Endodermal cell (in vitro differentiated cells): ENCODE results near the gene HIF1A. TPM values are rescaled to one million over a fixed set of nuclear protein-coding genes. Genes with fewer than 3 reads are reported as not detected.

ENCODE experiments used
- DNase-seq: peaks from one replicate; pipeline ENCODE4 v3.0.0-alpha.2; 2017
- H3K27ac ChIP-seq: 2 replicates; pipeline ENCODE4 v1.5.1; 2013; ENCODE audit warnings: mild to moderate bottlenecking, low read depth, low read length, moderate library complexity
- H3K27me3 ChIP-seq: 2 replicates; pipeline ENCODE4 v1.6.1; 2013; ENCODE audit warnings: mild to moderate bottlenecking, low read length, moderate library complexity; ENCODE audit not compliant: insufficient read depth, control insufficient read depth, poor library complexity, severe bottlenecking
- H3K36me3 ChIP-seq: 2 replicates; pipeline ENCODE4 v1.7.0; 2013; ENCODE audit warnings: mild to moderate bottlenecking, low read length, moderate library complexity; ENCODE audit not compliant: control insufficient read depth, insufficient read depth
- H3K4me1 ChIP-seq: one replicate; pipeline ENCODE4 v1.7.0; 2013; ENCODE audit warnings: low read length; ENCODE audit not compliant: control insufficient read depth, insufficient read depth
- H3K4me3 ChIP-seq: 2 replicates; pipeline ENCODE4 v1.5.1; 2013; ENCODE audit warnings: mild to moderate bottlenecking, low read length, moderate library complexity
- H3K9ac ChIP-seq: 2 replicates; pipeline ENCODE4 v1.6.1; 2013; ENCODE audit warnings: mild to moderate bottlenecking, low read length, moderate library complexity; ENCODE audit not compliant: poor library complexity, severe bottlenecking; ENCODE audit errors: extremely low read depth
- H3K9me3 ChIP-seq: 2 replicates; pipeline ENCODE4 v1.6.1; 2013; ENCODE audit warnings: mild to moderate bottlenecking, low read length, moderate library complexity; ENCODE audit not compliant: control insufficient read depth
- H3K27ac Mint-ChIP-seq: 2 replicates; pipeline ENCODE4 v1.8.0; 2020; ENCODE audit warnings: mixed read lengths
- H3K27me3 Mint-ChIP-seq: 2 replicates; pipeline ENCODE4 v1.8.0; 2021; ENCODE audit warnings: mild to moderate bottlenecking, mixed read lengths; ENCODE audit not compliant: insufficient read depth
- H3K36me3 Mint-ChIP-seq: 2 replicates; pipeline ENCODE4 v1.8.0; 2020; ENCODE audit warnings: low read depth, mixed read lengths
- H3K4me1 Mint-ChIP-seq: 2 replicates; pipeline ENCODE4 v1.8.0; 2020; ENCODE audit warnings: mixed read lengths
- H3K4me3 Mint-ChIP-seq: 2 replicates; pipeline ENCODE4 v1.8.0; 2020; ENCODE audit warnings: mild to moderate bottlenecking, moderate library complexity, mixed read lengths
- H3K9me3 Mint-ChIP-seq: 2 replicates; pipeline ENCODE4 v1.8.0; 2020; ENCODE audit warnings: mild to moderate bottlenecking, mixed read lengths
- WGBS, 2 experiments: methylation state at CpG; one replicate each; pipeline versions ENCODE4 v1.1.5 to v1.1.7; 2013; ENCODE audit warnings: missing lambda C conversion rate in 2 of 2, mixed read lengths in 1 of 2; ENCODE audit not compliant: insufficient coverage in 1 of 2, insufficient read length in 1 of 2; 5-methylcytosine and 5-hydroxymethylcytosine counted together
- total RNA-seq, 2 donors: library from RNA; stranded (reverse); fragmentation: NEBNext Ultra II Directional in 1 of 2; extraction: Animal tissue kit (Norgen Biotek cat#: 25700) in 1 of 2; gene quantifications; 2 replicates in 1 of 2; 3 replicates in 1 of 2; pipeline ENCODE4 v1.2.1, GENCODE V29; 2021
- TF ChIP-seq, protein P1 (sequence below): fragments of 200-600 bp; sonication (generic); conservative IDR thresholded peaks from 2 replicates; pipeline ENCODE4 v1.5.0; 2021; ENCODE audit warnings: antibody characterized with exemption, mild to moderate bottlenecking

HIF1A gene
- total RNA-seq, 2 donors from 2014 or later: 201 to 227 TPM

DNA sequence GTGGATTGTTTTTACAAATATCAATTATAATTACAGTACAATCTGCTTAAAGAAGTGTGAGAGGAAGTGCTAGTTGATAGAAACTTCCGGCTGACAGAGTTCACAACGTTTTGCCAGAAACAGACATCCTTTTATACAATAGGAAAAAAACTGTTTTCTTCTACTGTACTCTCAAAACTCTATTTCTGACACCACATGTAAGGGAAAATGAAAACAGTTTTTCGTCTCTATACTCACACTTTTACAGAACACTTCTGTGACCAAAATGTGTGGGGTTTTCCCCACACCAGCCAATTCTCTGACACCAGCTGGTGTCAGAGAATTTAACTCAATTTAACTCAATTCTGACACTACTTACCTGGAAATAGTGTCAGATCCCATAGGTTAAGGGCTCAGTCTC lies 24.2 kb upstream of the HIF1A start:
- no peak for DNase-seq
- 89 to 100% methylated on average over 1 to 3 of the region's 3 CpGs for WGBS, 2 experiments
- Histone ChIP-seq H3K36me3 (no peaks in the 10 kb centered on the region), H3K9ac (no peak overlapping the region), H3K9me3 (no peaks in the 10 kb centered on the region), H3K4me1 (no peaks in the 10 kb centered on the region), H3K4me3 (no peak overlapping the region), H3K27ac (no peak overlapping the region), H3K27me3 (no peaks in the 10 kb centered on the region)
- Mint-ChIP-seq H3K4me1 (peaks cover 5% of the 10 kb centered on the region), H3K4me3 (no peak overlapping the region), H3K36me3 (no peaks in the 10 kb centered on the region), H3K9me3 (no peaks in the 10 kb centered on the region), H3K27ac (no peak overlapping the region), H3K27me3 (no peaks in the 10 kb centered on the region)
- TF ChIP-seq, protein P1, sequence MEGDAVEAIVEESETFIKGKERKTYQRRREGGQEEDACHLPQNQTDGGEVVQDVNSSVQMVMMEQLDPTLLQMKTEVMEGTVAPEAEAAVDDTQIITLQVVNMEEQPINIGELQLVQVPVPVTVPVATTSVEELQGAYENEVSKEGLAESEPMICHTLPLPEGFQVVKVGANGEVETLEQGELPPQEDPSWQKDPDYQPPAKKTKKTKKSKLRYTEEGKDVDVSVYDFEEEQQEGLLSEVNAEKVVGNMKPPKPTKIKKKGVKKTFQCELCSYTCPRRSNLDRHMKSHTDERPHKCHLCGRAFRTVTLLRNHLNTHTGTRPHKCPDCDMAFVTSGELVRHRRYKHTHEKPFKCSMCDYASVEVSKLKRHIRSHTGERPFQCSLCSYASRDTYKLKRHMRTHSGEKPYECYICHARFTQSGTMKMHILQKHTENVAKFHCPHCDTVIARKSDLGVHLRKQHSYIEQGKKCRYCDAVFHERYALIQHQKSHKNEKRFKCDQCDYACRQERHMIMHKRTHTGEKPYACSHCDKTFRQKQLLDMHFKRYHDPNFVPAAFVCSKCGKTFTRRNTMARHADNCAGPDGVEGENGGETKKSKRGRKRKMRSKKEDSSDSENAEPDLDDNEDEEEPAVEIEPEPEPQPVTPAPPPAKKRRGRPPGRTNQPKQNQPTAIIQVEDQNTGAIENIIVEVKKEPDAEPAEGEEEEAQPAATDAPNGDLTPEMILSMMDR: no peak

DNA sequence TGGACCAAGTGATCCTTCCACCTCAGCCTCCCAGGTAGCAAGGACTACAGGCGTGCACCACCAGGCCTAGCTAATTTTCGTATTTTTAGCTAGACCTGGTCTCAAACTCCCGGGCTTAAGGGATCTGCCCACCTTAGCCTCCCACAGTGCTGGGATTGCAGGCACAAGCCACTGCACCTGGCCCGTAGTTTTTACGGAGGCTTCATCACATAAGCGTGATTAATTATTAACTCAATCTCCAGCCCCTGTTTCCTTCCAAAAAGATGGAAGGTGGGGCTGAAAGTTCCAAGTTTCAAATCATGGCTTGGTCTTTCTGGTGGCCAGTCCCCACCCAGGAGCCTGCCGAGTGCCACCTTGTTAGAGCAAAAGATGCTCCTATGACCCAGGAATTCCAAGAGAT lies 22.5 kb upstream of the HIF1A start:
- no peak overlapping the region for H3K27ac ChIP-seq
- H3K27me3 ChIP-seq: no peaks in the 10 kb centered on the region
- no peaks in the 10 kb centered on the region for H3K9me3 Mint-ChIP-seq
- H3K36me3 Mint-ChIP-seq: no peaks in the 10 kb centered on the region
- DNase-seq: no peak
- no peaks in the 10 kb centered on the region for H3K36me3 ChIP-seq
- H3K9me3 ChIP-seq: no peaks in the 10 kb centered on the region
- H3K9ac ChIP-seq: no peak overlapping the region
- peaks cover 5% of the 10 kb centered on the region for H3K4me1 Mint-ChIP-seq
- H3K4me1 ChIP-seq: no peaks in the 10 kb centered on the region
- 88 to 94% methylated on average over 7 of the region's 7 CpGs for WGBS, 2 experiments
- H3K4me3 ChIP-seq: no peak overlapping the region
- no peak overlapping the region for H3K27ac Mint-ChIP-seq
- TF ChIP-seq, protein P1: no peak
- no peaks in the 10 kb centered on the region for H3K27me3 Mint-ChIP-seq
- no peak overlapping the region for H3K4me3 Mint-ChIP-seq

DNA sequence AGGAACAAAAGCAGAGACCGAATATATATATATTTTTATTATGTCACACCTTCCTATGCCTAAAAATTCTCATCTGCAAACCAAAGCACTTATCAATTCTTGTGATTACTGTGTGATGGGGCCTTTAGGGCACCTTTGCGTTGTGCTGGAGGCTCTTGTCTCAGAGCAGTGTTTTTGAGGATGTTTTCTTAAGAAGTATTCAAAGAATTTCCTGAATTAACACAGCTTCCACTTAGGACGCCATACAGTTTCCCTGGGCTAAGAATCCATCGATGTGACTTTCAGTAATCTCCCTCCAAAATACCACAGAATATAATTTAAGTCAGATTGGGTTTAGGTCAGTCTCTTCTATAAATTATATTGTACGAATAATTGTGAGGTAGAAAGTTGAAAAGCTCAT lies 22.0 kb upstream of the HIF1A start:
- Mint-ChIP-seq H3K36me3 (no peaks in the 10 kb centered on the region), H3K9me3 (no peaks in the 10 kb centered on the region), H3K4me1 (peaks cover 5% of the 10 kb centered on the region), H3K27ac (peak overlapping the region; percentile 78), H3K4me3 (no peak overlapping the region), H3K27me3 (no peaks in the 10 kb centered on the region)
- no peak for DNase-seq
- H3K27ac ChIP-seq: no peak overlapping the region
- H3K9ac ChIP-seq: no peak overlapping the region
- H3K27me3 ChIP-seq: no peaks in the 10 kb centered on the region
- TF ChIP-seq, protein P1: no peak
- no peak overlapping the region for H3K4me3 ChIP-seq
- no peaks in the 10 kb centered on the region for H3K36me3 ChIP-seq
- H3K9me3 ChIP-seq: no peaks in the 10 kb centered on the region
- WGBS, 2 experiments: 79 to 100% methylated on average over 1 to 4 of the region's 5 CpGs
- H3K4me1 ChIP-seq: no peaks in the 10 kb centered on the region
